ENCODE measurements around the gene FBXL16.

DNA sequence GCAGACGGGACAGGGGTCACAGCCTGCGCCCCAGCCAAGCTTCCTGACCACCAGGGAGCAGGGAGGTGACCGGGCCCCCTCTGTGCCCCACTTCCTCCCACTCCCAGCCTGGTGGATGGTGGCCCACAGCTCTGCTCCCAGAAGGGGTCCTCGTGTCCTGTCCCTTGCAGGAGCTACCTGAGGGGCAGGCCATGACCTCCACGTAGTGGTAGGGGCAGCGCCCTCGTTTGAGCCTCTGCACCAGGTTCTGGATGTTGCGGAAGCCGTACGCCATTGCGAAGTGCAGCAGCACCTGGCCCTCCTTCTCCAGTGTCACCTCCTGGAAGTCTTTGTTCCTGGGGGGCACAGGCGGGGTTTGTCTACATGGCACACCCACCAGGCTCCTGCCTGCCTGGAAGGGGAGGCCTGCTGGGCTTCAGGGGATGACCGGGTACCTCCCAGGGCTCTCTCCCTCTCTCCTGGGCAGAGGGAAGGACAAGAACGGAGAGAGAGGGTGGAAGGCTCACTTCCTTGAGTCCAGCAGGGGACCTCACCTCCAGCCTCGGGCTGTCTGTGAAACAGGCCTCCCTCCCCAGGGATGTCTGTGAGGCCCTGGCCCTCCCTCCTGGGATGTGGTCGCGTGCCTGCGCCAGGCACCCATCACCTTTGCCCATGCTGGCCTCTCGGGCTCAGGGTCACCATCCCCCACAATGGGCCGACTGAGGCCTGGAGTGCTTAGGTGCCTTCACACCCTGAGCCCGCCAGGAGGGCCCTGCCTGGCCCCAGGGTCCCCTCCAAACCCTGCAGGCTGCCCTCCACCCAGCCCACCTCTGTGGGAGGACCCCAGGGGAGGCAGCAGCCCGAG lies 25.3 kb upstream of the FBXL16 start:
- TF ChIP-seq, protein P1, sequence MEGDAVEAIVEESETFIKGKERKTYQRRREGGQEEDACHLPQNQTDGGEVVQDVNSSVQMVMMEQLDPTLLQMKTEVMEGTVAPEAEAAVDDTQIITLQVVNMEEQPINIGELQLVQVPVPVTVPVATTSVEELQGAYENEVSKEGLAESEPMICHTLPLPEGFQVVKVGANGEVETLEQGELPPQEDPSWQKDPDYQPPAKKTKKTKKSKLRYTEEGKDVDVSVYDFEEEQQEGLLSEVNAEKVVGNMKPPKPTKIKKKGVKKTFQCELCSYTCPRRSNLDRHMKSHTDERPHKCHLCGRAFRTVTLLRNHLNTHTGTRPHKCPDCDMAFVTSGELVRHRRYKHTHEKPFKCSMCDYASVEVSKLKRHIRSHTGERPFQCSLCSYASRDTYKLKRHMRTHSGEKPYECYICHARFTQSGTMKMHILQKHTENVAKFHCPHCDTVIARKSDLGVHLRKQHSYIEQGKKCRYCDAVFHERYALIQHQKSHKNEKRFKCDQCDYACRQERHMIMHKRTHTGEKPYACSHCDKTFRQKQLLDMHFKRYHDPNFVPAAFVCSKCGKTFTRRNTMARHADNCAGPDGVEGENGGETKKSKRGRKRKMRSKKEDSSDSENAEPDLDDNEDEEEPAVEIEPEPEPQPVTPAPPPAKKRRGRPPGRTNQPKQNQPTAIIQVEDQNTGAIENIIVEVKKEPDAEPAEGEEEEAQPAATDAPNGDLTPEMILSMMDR (IDR thresholded peaks at IDR 0.05): no peak
- no peak for TF ChIP-seq POLR2A (IDR thresholded peaks at IDR 0.05)
